ENCODE measurements around the gene ROS1.

ROS1 gene

GRCh38 chr6:117465691-117466090, 39.9 kb upstream of the ROS1 start:
- H3K4me3 ChIP-seq (ENCODE audit: low read depth, low read length) = no peak overlapping the region
- no peak for TF ChIP-seq CTCF (conservative IDR thresholded peaks at IDR 0.05; ENCODE audit: low read depth, low read length)
- DNase-seq (ENCODE audit: low read depth) = no peak

DNA sequence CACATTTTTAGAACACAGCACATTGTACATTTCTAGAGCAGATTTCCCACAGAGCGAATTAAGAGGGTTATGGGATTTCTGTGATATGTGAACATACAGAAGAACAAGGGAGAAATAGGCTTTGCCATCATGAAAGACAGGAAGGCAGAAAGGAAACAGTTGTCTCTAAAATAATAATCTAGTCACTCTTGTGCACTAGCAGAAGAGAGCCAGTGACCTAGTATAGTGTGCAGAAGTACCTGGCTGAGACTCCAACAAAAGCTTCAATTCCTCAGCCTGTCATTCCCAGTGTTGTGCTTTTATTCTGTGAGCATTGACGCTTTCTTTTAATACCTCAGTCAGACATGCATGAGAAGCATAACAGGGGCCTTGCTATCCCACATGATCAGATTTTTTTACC, 39.0 kb upstream of the ROS1 start:
- H3K4me3 ChIP-seq (ENCODE audit: low read depth, low read length) = no peak overlapping the region
- DNase-seq (ENCODE audit: low read depth) = no peak
- TF ChIP-seq CTCF (conservative IDR thresholded peaks at IDR 0.05; ENCODE audit: low read depth, low read length) = no peak

DNA sequence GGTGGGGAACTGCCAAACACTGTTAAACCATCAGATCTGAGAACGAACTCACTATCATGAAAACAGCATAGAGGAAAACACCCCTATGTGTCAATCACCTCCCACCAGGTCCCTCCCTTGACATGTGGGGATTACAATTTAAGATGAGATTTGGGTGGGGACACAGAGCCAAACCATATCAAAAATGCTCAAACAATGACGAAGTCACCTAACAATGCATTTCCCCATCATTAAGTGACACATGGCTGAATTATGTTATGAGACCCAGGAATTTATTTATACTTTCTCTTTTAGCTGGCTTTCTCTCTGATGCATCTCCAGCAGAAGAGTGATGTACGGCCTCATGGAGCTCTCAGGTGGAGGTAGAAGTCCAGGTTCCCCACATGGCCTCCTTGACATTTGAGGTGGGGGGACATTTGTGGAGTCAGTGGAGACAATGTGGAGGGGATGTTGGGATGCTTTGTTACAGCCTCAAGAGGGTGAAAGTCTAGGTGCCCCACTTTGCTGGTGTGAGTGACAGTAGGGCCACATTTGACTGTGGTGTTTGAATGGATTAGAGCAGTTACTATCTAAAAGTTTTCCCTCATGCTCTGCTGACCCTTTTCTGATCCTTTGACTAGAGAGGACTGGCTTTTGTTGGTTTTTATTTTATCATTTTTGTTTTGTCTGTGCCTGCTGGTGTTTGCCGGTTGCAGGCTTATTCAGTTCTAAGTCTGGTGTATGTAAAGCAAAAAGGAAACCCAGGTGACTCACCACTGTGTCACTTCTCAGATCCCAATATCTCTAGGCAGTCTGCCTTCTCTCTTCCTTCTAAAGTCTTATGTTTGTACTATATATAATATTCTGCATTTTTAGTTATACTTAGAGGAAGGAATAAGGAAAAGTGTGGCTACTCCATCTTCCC, 38.3 kb upstream of the ROS1 start:
- DNase-seq (ENCODE audit: low read depth) = peak; percentile 64
- no peak for TF ChIP-seq CTCF (conservative IDR thresholded peaks at IDR 0.05; ENCODE audit: low read depth, low read length)
- H3K4me3 ChIP-seq (ENCODE audit: low read depth, low read length) = no peak overlapping the region

DNA sequence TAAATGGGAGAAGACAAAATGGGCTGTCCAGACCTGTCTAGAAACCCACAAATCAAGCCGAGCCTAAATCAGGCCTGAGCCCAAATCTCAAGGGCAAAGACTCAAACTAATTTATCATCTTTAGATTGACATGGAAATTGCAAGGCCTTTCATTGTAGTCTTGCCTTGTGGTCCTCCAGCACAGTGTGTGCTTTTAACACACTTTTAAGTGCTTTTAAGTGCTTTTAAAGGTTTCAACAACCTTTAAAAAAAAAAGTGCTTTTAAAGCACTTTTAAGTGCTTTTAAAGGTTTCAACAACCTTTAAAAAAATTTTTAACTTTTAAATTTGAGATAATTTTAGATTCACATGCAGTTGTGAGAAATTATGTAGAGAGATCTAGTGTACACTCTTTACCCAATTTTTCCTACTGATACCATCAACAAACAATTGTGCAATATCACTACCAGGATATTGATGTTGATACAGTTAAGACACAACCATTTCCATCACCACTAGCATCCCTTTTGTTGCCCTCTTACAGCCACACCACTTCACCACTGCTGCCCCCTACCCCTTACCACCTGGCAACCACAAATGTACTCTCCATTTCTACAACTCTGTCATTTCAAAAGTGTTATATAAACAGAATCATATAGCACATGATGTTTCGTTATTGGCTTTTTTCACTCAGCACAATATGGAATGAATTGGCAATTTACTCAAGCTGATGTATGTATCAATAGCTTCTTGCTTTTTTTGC, 33.6 kb upstream of the ROS1 start:
- no peak for TF ChIP-seq CTCF (conservative IDR thresholded peaks at IDR 0.05; ENCODE audit: low read depth, low read length)
- DNase-seq (ENCODE audit: low read depth) = no peak
- no peak overlapping the region for H3K4me3 ChIP-seq (ENCODE audit: low read depth, low read length)

DNA sequence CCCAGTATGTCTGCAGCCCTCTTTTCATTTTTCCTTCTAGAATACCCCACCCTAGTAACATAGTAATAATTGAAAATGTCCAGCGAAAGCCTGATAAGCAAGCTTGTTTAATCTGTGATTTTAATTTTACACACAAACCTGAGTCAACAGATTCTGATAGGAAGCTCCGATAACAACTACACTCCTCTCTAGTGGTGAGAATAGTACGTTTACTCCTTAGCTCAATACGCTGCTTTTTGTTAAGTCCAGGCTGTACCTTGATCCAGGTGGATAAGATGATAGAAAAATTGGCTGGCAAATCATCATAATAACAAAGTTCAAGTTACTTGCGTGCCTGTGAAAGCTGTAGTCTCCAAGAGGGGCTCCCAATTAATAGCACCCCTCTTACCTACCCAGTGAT, 31.3 kb upstream of the ROS1 start:
- TF ChIP-seq CTCF (conservative IDR thresholded peaks at IDR 0.05; ENCODE audit: low read depth, low read length) = no peak
- no peak overlapping the region for H3K4me3 ChIP-seq (ENCODE audit: low read depth, low read length)
- DNase-seq (ENCODE audit: low read depth) = no peak

DNA sequence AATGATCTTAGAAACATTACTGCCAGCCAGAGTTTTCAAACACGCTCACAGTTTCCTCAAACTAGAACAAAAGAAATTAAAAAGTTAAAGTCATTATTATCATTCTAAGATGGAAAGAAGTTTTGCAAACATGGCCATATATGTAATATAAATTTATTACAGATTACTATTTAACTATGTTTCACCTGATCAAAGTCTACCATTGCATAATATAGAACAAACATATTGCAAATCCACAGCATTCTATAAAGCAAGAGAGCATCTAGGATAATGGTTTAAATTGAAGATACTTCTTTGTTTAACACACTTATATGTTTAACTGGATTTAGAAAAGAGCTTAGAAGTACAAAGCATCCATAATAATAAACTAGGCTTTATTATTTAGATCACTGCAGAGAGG, 30.5 kb upstream of the ROS1 start:
- no peak for DNase-seq (ENCODE audit: low read depth)
- no peak for TF ChIP-seq CTCF (conservative IDR thresholded peaks at IDR 0.05; ENCODE audit: low read depth, low read length)
- no peak overlapping the region for H3K4me3 ChIP-seq (ENCODE audit: low read depth, low read length)

Measured in choroid plexus epithelial cell (primary cell).